Left renal pelvis (tissue), 4 donors: ENCODE results near the gene MYH9. TPM values are rescaled to one million over a fixed set of nuclear protein-coding genes. Genes with fewer than 3 reads are reported as not detected.

Source experiments
- DNase-seq, 4 donors: peaks; one replicate each; pipeline ENCODE4 v3.0.0-alpha.2; 2013; ENCODE audit warnings: low read depth in 4 of 4, low spot score in 3 of 4
- polyA plus RNA-seq, 4 donors: library from polyadenylated mRNA; unstranded; fragments of 120-200 nt; gene quantifications; one replicate each; pipeline ENCODE4 v1.2.1, GENCODE V29; 2013; ENCODE audit not compliant: insufficient read length in 4 of 4

The MYH9 gene
- polyA plus RNA-seq, 4 donors = 131 to 293 (median 286) TPM

GRCh38 chr22:36369004-36369921 lies 18.5 kb downstream of the MYH9 start:
- no peak for DNase-seq

GRCh38 chr22:36368359-36368983 lies 19.3 kb downstream of the MYH9 start:
- DNase-seq = no peak

GRCh38 chr22:36367479-36367878 lies 20.3 kb downstream of the MYH9 start:
- DNase-seq = no peak

DNA sequence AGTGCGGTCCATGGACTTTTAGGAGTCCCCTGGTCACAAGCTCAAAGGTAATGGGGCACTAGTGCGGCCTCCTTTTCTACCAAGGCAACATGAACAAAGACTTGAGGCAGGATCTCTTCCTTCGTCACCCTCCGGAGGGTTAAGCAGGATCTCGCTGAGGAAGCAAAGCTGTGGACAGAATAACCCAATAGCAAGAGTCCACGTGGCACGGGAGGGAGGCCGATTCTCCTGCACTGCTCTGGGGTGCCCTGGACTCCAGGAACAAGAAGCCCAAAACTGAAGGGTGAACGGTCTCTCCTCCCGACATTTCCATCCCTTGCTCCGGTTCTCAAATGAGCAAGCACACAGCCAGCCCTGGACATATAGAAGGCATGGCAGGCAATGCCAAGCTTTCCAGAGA lies 20.7 kb downstream of the MYH9 start:
- no peak for DNase-seq

- DNase-seq = no peak
Observed at GRCh38 chr22:36366291-36366708, 21.5 kb downstream of the MYH9 start.

DNA sequence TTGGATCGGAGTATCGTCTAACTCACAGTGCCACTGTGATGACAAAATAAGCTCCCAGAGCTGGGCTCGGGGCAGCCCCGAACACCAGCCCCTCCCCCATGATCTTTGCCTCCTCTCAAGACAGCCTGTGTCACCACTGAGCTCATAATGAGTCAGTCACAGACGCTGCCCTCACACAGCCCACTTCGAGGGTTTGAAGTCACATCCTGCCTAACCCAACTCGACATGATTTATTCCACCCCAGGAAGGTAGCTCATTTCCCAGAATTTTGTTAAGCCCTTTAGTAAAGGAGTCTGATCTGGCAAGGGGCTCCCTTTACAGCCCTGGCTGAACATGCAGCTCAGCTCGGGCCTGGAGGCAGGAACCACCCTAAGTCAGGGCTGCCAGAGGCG lies 22.8 kb downstream of the MYH9 start:
- DNase-seq = no peak

DNA sequence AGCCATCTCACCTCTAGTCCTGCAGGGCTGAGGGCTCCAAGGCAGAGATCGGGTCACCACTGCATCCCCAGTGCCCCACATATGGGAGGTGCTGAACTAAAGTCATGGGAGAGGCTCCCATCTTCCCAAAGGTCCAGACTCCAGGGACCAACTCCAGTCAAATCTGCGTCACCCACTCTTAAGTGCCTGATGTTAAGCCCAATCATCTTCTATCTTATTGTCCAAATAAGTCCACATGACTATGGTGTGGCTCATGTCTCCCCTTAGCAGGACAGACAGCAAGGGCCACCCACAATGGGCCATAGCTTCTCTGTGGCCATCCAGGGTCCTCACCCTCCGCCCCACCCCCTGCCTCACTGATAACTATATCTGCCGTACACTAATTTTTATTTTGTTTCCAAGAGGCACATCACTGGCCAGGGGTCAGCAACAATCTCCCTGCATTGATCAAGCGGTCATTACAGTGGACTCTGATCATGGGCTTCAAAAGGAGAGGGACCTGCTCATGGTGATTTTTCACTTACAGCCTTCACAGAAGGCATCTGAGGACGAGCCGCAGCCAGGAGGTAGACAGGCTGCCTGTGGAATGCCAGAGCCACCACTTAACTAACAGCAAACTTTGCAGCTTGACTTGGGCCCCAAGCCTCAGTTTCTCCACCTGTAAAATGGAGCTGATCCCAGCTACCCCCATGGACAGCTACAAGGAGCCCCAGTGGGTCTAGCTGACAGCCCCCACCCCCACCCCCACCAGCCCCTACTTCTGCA lies 23.3 kb downstream of the MYH9 start:
- DNase-seq = no peak

GRCh38 chr22:36363349-36363981 lies 24.3 kb downstream of the MYH9 start:
- no peak for DNase-seq

- DNase-seq = no peak
Observed at GRCh38 chr22:36362932-36363331, 24.8 kb downstream of the MYH9 start.

GRCh38 chr22:36362075-36362474 lies 25.7 kb downstream of the MYH9 start:
- DNase-seq = no peak

GRCh38 chr22:36360871-36361383 lies 26.8 kb downstream of the MYH9 start:
- DNase-seq = no peak

DNA sequence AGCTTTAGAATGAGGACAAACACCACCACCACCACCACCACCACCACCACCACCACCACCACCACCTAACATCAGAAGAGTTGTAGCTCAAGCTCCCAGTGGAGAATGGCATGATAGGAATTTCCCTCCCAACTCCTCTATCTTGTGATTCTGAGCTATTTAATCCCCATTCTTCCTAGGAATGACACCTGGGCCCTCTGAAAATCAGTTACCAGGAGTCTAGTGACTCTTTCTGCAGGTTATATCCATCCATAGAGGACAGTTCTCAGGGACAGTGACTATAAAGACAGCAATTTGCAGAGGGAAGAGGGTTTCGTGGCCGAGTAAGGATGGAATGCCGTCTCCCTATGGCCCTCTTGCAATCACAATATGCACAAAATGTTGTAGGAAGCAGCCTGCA lies 27.8 kb downstream of the MYH9 start:
- DNase-seq = no peak

DNA sequence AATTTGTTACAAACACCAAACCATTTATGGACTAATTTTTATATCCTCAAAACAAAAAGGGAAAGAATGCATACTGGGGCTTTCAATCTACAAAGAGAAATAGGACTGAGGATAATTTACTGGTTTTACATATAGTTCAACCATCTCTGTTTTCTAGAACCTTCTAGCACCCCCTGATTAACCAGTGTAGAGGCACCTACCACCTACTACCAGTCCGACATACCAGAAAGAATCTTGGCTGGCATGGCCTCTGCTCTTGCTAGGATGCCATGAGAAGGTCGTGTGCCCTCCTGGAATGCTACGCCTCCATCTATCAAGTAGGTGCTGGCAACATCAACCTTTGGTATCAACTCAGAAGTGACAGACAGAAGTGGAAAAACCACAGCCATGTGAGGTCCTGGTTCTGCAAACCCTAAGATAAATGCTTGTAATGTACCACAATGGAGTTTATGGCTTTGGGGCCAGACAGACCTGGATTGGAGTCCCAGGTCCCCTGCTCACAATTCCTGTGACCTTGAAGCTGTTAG lies 28.2 kb downstream of the MYH9 start:
- no peak for DNase-seq

DNA sequence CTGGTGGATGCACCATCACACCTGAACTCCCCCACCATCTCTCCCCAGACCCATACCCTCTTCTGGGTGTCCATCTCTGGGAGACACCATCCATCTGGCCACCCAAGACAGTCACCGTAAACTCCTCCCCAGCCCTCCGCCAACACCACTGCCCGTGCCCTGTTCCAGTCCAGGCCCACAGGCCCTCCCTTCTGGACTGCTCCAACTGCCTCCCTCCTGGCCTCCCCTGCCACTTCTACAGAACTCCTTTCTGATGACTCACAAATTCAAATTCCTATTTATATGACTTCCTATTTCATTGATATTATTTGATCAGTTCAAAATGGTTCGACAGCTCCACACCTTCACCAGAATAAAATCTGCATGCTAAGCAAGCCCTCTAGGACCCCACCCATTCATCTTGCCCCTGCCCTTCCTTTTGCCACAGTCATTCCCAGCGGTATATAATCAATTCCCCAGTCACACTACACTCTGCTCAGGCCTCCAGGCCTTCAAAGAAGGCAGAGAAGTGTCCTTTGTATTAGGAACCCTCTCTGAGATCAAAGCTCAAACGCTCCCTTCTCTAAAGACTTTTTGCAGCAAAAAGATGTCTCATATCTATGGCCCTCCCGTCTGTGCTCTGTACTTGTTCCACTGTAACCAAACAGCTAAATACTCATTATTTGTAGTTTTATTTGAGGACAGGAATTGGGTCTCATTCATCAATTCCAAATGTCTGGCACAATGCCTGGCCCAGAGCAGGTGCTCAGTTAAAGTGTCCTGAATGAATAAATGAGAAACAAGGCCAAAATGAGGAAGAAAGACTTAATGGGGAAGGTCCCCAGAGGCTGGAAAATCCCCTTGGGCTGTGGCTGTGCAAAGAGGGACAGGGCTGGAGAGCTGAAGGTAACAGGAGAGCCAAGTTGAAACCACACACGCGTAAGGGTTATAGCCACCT lies 29.0 kb downstream of the MYH9 start:
- no peak for DNase-seq

DNA sequence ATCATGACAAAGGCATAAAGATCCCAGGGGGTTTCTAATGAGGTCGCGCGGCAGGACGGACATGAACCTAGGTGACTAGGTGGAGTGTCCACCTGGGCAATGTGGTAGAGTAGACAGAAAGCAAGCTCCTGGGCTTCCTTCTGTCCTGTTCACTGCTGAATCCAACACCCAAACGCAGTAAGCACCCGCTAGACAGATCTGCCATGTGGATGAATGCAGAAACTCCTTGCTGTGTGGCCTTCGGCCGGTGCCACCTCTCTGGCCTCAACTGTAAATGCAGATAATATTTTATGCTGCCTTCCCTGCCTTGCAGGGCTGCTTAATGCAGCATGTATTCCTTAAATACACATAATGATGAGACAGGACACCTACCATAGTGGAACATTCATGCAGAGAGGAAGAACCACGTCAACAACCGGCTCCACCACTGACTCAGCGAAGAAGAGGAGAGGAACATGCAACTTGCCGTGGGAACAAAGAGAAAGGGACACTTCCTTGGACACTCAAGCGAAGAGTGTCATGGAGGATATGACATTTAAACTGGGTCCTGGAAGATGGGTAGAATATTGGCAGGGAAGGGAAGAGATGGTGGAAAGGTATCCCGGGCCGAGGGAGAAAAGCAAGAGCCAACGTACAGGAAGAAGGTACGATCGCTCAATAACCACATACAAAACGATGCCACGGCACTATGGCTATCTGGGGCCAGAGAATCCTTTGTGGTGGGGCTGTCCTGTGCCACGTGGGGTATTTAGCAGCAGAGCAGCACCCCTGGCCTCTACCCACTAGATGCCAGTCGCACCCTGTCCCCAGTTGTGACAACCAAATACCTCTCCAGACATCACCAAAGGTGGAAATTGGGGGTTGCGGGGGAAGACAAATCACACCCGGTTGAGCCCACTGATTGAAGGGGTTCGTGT lies 30.8 kb downstream of the MYH9 start:
- no peak for DNase-seq

DNA sequence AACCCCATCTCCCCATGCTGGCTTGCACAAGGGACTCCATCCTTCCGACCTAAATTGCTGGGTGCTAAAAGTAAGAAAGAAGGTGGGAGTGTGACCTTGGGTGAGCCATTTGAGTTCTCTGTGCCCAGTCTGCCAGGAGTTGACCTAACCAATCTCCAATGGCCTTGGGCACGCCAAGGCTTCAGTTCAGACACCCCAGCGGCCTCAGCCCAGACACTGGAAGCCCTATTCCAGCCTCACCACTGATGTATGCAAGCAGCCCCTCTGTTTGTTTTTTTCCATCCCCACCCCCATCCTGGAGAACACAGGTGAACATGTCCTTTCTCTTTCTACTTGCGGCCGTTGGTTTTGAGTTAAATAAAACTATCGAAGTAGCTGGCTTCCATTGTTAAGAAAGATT lies 31.9 kb downstream of the MYH9 start:
- no peak for DNase-seq

DNA sequence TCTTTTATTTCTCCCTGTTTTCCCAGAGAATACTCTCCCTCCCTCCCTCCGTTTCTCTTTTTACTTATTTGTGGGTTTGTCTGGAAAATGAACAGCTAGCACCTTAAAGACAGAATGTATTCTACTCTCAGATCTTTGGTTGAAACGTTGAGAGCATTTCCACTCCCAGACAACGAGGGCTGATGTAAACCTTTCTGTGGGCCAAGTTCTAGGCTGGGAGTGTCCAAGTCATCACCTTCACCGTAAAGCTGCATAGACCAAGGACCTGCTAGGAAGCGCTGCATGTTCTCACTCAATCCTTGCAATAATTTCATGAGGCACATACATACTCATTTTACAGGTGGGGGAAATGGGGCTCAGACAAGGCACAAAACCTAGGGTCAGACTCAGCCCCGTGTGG lies 32.4 kb downstream of the MYH9 start:
- DNase-seq = no peak

- DNase-seq = no peak
Observed at GRCh38 chr22:36352803-36353507, 34.8 kb downstream of the MYH9 start.
